CD4-positive, alpha-beta T cell treated with Interleukin-1 beta for 1 hour (primary cell): ENCODE results near the gene HLCS.
"Not testable (repeated sequence)": the region's sequence is repeated elsewhere in the genome, so short reads cannot be mapped to it uniquely, and the experiment has no call there.

Source experiments
- DNase-seq, 2 donors: peaks; one replicate each; pipeline ENCODE4 v3.0.0-alpha.2; 2020 to 2022

Gene HLCS

GRCh38 chr21:36966066-36966820, at the start of gene HLCS:
Gene HLCS (minus strand): TSS chr21:36966669. CDS start chr21:36966638, 31 bp downstream.
- peak; percentile 81 to 85 for DNase-seq

GRCh38 chr21:37009740-37010341, 43.4 kb upstream of the HLCS start:
- peak; percentile 77 to 79 for DNase-seq

GRCh38 chr21:37008724-37009123, 42.3 kb upstream of the HLCS start:
- no peak for DNase-seq

GRCh38 chr21:37006486-37007291, 40.2 kb upstream of the HLCS start, which contains the start of gene RIPPLY3:
Gene RIPPLY3 (plus strand): TSS chr21:37006702. CDS start chr21:37006773, 71 bp downstream.
- DNase-seq = no peak

GRCh38 chr21:37005548-37006485, 39.3 kb upstream of the HLCS start:
- no peak for DNase-seq

DNA sequence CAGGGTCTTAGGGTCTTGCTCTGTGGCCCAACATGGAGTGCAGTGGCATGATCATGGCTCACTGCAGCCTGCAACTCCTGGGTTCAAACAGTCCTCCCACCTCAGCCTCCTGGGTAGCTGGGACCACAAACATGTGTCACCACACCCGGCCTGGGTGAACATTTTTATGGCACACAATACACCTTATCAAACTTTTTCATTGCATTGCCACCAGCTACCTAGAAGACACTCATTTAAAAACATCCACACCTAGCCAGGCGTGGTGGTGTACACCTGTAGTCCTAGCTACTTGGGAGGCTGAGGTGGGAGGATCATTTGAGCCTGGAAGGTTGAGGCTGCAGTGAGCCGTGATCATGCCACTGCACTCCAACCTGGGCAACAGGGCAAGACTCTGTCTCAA, 37.4 kb upstream of the HLCS start:
- not testable (repeated sequence) for DNase-seq

DNA sequence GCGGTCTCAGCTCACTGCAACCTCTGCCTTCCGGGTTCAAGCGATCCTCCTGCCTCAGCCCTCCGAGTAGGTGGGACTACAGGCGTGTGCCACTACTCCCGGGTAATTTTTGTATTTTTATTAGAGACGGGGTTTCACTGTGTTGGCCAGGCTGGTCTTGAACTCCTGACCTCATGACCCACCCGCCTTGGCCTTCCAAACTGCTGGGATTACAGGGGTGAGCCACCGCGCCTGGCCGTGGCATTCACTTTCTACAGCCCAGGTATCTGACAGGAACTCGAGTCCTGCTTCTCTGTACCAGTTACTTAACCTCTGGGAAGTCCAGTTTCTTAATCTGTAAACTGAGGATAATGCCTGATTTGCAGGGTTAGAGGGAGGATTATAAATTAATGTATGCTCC, 36.4 kb upstream of the HLCS start:
- DNase-seq = not testable (repeated sequence)

DNA sequence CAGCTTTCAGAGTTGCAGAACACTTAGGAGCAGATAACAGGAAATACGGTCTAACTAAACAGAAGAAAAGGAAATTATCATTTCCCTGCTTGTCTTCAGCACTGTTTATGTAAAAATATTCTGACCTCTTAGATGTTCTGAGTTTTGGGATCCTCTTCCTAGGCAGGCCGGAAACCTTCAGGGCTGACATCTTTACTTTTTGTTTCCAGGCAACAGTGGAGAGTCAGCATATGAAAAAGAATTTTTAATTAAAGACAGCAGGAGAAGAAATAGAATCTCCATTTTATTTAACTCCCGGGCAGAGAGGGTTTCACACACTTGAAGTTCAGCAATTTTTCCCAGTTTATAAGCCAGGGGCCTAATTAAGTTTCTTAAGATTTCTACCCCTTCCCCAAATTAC, 35.0 kb upstream of the HLCS start:
- DNase-seq = no peak

DNA sequence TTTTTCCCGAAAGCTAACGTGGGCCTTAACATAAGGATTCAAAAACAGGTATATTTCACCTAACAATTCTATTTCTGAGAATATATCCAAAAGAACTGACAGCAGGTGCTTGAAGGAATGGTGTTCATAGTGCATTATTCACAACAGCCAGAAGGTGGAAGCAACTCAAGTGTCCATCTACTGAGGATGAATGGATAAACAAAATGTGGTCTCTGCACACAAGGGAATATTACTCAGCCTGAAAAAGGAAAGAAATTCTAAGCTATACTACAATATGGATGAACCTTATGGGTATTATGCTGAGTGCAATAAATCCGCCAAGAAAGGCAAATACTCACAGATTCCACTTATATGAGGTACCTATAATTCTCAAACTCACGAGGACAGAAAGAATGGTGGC, 33.9 kb upstream of the HLCS start:
- no peak for DNase-seq

DNA sequence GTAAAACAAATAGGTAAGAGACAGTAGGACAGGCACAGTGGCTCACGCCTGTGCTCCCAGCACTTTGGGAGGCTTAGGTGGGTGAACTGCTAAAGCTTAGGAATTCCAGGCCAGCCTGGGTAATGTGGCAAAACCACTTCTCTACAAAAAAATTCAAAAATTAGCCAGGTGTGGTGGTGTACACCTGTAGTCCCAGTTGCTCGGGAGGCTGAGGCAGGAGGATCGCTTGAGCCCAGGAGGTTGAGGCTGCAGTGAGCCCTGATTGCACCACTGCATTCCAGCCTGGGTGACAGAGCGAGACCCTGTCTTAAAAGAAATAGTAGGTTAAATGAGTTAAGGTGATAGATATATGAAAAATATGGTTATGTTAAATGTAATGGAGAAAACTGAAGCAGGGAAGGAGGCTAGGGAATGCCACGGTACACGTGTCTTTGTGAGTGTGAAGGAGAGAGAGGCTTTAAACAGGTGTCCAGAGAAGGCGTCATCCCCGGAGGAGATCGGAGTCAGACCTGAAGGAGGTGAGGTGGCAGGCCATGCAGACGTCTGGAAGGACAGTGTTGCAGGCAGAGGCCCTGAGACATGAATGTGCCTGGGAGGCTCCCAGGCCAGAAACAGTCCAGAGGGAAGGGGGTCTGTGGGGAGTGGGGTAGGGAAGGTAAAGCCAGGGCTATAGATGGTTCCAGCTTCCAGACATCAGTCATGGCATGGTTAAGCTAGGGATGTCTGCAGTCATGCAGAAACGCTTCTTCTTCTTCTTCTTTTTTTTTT, 32.8 kb upstream of the HLCS start:
- DNase-seq = no peak

DNA sequence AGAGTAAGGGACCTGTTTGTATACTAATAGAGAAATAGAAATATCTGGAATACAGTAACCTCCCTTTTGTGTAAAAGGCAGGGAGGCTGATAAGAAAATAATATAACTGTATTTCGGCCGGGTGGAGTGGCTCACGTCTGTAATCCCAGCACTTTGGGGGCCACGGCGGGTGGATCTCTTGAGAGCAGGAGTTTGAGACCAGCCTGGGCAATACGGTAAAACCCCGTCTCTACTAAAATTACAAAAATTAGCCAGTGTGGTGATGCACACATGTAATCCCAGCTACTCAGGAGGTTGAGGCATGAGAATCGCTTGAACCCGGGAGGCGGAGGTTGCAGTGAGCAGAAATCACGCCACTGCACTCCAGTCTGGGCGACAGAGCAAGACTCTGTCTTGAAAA, 28.8 kb upstream of the HLCS start:
- DNase-seq = not testable (repeated sequence)

DNA sequence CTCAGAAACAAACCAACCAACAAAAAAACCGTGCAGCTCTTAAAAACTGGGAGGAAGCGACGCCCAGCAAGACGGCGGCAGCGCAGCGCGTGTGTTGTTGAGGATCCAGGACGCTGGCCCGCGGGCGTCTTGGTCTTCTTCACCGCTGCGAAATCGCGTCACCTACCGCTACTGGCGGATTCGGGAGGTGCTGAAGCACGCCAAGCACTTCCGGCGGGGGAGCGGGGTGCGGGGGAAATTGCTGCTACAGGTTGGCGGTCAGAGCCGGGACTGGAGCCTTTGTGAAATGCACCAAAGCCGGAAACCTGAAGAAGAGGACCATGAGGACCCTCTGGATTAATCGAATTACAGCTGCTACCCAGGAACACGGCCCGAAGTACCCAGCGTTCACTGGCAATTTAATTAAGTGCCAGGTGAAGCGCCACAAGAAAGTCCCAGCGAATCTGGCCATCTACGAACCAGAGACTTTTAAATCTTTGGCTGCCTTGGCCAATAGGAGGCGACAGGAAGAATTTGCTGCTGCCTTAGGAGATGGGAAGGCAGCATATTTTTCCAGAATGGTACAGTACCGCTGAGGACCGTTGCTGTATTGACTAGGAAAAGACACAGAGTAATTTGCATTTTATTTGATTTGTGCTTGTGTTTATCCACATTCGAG, 28.2 kb upstream of the HLCS start:
- peak; percentile 25 to 40 for DNase-seq

DNA sequence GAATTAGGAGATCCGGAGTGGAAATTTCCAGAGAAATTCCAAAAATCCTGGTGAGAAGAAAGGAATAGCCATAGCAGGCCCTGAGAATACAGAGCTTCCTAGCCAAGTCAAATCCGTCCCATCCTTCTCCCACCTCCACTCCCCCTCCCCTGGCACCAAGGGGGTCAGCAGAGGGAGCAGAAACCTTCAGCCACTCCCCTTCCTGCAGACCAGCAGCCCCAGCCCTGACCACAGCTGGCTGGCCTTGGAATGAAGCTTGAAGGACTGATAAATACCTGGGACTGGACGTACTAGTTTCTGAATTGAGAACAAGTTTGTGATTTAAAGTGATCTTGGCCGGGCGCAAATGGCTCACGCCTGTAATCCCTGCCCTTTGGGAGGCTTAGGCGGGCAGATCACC, 26.2 kb upstream of the HLCS start:
- DNase-seq = no peak

DNA sequence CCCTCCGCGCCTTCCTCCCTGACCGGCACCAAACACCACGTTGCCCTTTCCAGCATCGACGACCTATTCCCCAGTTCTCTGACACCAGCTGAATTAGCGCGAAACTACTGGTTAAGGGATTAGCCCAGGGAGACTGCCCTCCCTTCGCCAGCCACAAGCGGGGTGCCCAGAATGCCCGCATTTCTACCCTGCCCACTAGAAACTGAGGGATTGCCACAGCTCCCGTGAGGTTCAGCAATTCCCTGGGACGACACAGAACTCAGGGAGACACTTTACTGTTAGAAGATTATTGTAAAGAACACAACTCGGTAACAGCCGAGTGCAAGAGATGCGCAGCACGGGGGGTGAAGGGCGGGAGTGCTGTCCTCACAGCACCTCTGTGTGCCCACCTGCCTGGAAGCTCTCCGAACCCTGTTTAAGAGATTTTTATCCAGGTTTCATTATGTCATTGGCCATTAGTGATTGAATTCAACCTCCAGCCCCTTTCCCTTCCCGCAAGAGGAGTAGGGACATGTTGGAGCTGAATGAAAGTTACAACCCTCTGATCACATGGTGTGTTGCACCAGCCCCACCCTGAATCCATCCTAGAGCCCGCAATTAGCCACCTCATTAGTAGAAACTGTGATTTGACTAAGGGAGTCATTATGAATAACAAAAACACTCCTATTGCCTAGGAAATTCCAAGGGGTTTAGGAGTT, 24.2 kb upstream of the HLCS start:
- no peak for DNase-seq

- peak; percentile 85 to 91 for DNase-seq
These were observed 23.4 kb upstream of the HLCS start for GRCh38 chr21:36989699-36990507.

DNA sequence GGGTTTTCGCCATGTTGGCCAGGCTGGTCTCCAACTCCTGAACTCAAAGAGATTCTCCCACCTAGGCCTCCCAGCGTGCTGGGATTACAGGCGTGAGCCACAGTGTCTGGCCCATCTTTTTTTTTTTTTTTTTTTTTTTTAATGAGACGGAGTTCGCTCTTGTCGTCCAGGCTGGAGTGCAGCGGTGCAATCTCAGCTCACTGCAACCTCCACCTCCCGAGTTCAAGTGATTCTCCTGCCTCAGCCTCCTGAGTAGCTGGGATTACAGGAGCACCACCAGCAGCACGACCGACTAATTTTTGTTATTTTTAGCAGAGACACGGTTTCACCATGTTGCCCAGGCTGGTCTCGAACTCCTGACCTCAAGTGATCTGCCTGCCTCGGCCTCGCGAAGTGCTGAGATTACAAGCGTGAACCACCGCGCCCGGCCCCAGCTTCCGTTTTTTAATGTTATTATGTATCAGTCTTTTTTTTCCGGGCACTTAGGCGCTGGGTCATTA, 22.8 kb upstream of the HLCS start:
- DNase-seq = not testable (repeated sequence)

- DNase-seq = no peak
These were observed 22.1 kb upstream of the HLCS start for GRCh38 chr21:36988536-36988935.

- no peak for DNase-seq
These were observed 21.4 kb upstream of the HLCS start for GRCh38 chr21:36987845-36988244.
